GM18870 (cell line): ENCODE data around the gene TCERG1L.

ENCODE experiments used
- ATAC-seq: cut with Tn5 transposase; IDR thresholded peaks from one replicate; pipeline ENCODE4 v1.9.1; 2021; ENCODE audit warnings: moderate library complexity; ENCODE audit not compliant: unreplicated experiment

TCERG1L gene

DNA sequence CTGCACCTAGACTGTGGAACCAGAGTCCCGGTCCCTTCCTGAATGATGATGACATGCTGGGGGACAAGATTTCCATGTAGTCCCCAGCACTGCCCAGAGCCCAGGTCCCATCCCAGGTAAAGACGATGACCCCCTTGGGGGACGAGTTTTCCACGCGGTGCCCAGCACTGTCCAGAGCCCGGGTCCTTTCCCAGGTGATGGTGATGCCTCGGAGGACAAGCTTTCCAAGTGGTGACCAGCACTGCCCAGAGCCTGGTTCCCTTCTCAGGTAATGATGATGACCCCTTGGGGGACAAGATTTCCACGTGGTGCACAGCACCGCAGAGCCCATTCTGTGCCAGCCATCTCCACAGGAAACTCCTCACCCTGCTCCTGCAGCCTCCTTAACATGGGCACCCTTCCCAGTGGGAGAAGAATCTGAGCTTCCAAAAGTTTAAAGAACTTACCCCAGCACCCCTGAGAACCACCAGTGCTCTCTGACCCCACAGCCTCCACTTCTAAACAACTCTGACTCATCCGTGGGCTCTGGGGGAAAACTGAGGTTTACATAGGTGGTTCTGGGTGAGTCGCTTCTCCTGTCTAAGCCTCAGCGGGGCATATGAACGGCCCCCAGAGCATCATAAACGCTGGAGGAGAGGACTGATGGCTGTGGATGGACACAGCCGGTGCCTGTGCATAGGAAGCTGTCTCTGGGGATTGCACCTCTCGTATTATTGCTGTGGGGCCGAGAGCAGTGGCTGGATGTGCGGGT lies 233.2 kb downstream of the TCERG1L start:
- ATAC-seq = no peak

DNA sequence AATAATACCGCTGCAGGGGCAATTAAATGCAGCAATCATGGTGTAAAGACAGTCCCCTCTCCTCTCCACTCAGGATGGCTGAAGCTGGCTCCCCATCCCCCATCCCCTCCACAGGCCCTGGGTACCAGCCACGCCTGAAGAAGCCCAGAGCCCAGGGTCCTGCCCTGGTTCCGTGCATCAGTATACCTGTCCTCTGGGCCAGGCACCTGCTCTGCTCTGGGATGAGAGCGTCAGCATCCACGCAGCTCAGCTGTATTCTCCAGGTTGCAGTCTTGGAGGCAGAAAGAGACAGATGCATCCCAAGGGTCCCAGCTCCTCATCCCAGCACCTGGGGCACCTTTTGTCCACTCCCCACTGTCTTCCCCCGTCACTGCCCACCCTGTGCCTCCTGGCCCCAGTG lies 233.8 kb downstream of the TCERG1L start:
- ATAC-seq = no peak

DNA sequence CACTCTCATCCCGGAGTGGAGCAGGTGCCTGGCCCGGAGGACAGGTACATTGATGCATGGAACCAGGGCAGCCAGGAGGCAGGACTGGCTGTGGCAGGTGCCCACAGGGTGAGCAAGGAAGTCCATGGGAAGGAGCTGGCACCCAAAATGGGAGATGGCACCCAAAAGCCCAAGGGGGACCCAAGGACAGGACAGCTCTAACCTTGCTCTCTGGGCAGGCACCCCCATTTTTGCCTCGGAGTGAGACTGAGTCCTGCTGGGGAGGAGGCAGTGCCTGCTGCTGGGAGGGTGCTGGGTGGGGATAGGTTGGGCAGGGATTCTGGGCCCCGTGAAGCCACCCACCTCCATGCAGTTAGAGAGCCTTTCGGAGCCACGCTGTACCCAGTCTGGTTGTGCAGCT lies 234.5 kb downstream of the TCERG1L start:
- no peak for ATAC-seq

DNA sequence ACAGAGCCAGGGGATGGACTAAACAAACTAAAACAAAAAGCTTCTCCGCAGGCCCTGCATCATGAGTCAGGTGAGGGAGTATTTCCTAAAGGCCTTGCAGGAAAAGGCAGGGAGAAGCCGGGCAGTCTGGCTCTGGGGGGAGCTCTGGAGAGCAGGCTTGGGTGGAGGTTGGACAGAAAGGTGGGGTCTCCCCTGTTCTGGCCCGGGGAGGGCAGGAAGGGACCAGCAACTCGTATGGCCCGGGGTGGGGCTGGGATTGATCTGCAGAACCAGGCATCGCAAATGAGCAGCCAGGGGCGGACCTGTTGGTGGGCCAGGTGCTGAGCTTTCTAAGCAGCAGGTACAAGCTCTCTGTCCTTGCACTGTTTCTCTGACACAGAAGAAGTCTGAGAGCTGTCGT lies 235.2 kb downstream of the TCERG1L start:
- no peak for ATAC-seq

DNA sequence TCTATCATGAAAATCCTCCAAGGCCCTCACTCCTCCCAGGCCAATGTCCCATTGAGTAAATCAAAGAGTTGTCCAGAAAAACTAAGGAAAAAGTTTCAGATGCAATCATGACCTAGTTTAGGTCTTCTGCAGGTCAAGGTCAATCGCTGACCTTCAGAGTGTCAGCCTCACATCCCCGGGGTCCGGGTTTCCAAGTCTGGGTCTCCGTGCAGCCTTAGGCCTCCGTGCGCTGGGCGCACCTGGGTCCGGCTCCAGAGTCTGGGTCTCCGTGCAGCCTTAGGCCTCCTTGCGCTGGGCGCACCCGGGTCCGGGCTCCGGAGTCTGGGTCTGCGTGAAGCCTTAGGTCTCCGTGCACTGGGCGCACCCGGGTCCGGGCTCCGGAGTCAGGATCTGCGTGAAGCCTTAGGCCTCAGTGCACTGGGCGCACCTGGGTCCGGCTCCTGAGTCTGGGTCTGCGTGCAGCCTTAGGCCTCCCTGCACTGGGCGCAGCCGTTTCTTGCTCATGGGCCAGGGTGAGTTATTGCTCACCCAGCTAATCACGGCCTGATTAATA lies 236.2 kb downstream of the TCERG1L start:
- no peak for ATAC-seq

DNA sequence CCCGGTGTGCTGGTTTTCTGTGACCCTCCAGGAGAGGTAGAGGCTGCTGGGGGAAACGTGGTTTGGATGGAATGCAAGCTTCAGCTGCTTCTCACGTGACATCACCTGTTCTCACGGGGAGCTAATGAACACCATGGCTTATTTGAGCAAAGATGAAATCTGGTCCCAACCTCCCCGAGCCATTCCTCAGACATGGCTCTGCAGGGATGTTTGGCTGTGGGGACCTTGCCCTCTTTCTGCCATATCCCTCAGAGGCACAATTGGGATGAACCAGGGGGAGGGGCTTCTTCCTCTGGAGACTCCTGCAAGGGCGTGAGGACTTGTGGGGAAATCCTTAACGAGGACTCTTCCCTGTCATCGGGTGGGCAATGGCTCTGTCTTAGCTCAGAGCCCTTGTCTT lies 236.8 kb downstream of the TCERG1L start:
- no peak for ATAC-seq

DNA sequence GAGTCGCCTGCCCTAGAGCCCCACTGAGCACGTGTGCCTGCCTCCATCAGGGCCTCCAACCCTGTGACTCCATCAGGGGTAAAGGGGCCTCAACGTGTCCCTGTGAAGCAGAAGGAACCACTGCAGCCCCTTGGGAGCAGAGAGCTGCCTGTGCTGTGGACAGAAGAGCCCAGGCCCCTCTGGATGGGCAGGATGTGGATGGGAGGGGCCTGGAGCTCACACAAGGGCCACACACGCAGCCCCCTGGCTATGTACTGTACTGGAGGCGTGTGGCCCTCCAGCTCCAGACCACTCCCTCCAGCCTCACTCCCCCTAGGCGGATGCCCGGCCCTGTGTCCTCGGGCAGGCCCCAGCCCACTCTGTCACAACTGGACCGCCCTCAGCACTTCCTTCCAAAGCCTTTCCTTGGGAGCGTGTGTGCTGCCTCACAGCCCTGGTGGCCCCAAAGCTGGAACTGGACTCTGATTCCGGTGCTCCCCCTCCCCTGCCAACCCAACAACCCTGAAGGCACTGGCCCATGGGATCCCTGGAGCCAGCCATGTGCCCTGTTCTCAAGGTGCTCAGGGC lies 238.0 kb downstream of the TCERG1L start:
- ATAC-seq = no peak

DNA sequence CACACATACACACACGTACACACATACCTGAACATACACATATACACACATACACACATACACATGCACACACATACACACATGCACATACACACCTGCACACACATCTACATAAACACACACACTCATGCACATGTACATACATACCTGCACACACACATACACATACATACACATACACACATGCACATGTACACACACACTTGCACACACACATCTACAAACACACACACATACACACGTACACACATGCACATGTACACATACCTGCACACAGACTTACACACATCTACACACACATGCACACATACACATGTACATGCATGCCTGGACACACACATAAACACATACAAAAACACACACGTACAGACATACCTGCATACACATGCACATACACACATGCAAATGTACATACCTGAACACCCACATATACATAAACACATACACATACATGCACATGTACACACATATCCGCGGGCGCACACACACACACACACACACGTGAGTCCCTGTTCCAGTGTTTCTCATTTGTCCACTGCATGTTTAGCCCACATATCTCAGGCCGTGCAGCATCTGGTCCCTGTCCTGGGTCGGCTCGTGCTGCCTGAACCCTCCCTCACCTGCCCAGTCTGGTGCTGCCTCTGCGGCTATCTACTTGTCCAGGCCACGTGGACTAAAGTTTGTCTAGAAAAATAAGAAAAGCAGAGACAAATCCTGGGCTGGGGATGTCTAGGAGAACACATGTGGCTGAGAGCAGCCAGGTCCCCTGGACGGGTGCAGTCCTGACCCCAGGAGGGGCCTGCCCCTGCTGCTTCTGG lies 238.7 kb downstream of the TCERG1L start:
- ATAC-seq = no peak

DNA sequence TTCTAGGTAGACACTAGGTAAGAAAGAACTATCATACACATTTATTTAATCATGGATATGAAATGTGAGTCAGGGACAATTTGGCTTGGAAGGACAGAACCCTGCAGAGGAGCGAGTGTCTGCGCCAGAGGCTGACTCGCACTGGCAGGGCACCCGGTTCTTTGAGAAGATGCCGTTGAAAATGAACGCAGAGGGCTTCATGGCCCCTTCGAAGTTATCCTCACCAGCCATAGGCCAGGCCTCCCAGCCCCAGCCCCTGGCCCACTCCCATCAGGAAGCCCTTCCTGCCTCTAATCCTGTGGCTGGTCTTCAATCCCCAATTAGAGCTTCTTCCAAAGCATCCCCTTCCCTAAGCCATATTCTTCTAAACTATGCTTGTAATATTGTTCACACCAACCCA lies 239.8 kb downstream of the TCERG1L start:
- ATAC-seq = no peak

DNA sequence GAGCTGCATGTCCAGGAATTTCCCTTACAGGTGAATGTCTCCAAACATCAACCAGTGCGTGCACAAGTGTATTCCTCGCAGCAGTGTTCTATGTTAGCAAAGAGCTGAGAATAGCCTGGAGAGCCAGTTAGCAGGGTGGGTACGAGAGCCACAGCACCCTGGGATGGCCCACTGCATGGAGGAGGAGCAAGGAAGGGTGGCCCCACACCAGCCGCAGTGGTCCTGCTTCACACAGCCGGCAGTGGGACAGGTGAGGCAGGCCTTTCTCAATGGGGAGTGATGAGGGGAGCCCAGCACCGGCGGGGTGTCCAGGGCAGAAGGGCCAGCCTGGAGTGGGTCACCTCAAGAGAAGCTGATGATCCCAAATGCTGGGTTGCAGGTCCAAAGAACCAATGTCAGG lies 240.7 kb downstream of the TCERG1L start:
- ATAC-seq = no peak

DNA sequence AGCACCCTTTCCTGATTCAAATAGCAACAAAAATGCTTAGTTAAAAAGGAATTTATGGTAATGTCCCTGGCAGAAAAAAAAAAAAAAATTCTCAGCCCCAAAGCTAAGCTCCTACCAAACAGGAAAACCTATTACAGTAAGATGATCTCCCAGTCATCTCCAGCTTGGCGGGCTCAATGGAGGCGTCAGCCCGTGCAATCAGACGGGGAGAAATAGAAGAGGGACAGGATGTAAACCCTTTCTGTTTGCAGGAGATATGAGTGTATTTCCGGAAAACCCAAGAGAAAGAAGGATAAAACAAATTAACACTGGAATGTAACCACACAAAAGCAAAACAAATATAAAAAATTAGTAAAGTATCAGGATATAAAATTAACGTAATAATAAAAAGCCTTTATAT lies 242.8 kb downstream of the TCERG1L start:
- ATAC-seq = no peak

DNA sequence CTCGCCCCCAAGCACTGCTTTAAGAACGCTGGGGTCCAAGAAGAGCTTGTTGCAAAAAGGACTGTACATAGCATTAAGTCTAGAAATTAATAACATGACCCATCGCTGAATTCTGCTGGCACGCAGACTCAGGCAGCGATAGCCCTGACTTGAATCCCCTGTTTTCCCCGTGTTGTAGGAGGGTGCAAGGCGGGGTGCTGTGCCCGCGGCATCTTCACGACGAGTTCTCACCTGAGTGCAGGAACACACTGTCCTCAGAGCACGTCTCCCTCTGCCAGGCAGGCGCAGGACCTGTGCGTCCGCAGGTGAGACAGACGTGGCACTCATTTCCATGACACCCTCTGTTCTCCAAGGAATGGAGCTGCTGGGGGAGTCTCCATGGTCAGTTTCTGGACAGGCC lies 243.2 kb downstream of the TCERG1L start:
- ATAC-seq = no peak

DNA sequence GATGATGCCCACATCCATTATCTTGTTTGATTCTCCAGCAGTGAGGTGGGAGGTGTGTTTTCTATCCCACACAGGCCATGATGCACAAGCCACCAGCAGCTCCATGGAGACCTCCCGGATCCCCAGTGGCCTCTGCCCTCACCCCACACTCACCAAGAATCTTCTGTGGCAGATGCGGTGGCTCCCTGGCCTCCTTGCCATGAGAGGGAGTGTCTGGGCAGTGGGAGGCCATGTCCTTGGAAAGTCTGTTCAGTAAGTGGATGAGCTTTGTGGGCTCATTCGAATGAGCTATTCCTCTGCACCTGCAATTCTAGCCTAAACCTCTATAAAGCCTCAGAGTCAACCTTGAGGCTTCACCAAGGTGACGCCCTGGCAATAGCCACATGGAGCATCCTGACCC lies 243.8 kb downstream of the TCERG1L start:
- no peak for ATAC-seq

DNA sequence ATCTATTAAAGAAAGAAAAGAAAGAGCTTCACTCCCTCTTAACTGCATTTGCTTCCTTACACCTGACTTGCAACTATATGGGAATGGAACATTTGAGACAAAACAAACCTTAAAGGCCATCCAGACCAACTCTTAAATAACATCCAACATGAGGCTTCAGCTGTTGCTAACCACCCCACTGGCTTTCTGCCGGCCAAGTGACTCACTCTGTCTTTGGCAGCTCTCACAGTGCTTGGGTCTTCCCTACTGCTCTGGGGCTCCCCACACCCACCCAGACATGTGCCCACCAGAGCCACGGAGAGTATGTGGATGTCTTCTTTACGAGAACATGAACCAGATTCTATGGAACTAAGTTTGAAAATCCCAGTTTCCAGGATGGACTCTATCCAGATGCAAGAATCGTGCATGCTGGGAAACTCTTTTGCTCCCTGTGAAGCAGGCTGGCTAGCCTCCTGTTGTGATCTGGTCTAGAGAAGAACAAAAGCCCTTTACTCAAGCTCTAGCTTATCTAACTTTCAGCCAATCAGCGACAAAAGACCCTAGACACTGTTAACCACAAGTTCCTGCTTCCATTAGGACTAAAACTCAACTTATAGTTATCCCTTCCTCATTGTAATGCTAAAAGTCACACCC lies 245.7 kb downstream of the TCERG1L start:
- ATAC-seq = no peak

DNA sequence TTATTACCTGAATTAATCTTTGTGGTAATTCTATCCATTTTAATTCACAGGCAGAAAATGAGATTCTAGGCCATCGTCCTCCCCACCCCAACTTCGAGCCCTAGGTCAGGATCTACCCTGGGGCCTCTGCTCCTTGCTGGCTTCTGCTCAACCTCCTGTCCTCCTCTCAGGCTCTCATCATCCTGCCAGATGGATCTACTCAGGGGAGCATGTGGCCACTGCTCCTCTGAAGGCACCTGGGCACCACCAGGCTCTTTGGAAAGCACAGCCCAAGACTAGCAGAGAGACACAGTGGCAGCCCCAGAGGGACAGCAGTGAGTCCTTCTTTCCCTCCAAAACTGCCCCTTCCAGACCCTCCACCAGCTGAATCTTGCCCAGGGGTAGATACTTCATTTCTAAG lies 248.2 kb downstream of the TCERG1L start:
- ATAC-seq = no peak

DNA sequence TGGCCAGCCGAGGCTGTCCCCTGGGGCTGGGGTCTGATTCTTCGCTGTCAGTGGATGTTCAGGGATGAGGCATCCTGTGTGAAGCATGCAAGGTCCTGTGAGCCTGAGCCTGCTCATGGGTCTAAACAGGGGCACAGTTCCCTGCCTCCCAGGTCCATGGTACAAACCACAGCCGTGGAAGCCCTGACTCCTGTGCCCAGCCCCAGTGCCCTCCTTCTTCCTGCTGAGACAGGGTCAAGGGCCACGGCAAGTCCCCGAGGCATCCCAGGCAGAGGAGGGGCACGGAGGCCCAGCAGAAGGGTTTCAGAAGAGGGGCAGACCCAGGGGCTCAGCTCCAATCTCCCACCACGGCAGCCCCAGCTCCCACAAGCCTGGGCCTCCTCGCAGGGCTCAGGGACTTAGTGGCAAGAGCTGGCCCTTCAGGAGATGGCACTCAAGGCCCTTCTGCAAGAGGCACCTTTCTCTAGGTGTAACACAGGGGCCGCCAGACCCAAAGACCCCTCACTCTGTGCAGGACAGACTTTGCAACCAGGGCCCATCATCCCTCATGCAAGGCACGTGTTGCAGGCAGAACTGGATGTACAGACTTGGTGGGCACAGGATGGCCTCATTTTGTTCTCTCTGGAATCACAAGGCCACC lies 248.8 kb downstream of the TCERG1L start:
- ATAC-seq = no peak

DNA sequence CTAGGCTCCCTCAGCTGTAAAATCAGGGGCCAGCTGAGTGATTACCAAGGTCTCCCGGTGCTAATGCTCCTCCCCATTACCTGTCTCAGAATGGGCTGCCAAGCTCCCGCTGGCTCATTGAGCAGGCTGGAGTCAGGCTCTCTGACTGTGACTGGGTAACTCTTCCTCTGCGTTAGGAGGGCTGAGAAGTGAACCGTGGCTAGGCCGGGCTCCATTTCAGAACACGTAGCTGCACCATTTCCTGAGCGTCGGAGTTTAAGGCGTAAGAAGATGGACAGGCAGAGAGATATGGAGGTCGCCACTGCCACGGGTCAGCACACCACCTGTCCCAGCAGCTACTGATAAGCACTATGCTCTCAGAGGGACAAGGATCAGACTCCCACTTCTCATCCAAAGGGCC lies 250.3 kb downstream of the TCERG1L start:
- ATAC-seq = no peak

DNA sequence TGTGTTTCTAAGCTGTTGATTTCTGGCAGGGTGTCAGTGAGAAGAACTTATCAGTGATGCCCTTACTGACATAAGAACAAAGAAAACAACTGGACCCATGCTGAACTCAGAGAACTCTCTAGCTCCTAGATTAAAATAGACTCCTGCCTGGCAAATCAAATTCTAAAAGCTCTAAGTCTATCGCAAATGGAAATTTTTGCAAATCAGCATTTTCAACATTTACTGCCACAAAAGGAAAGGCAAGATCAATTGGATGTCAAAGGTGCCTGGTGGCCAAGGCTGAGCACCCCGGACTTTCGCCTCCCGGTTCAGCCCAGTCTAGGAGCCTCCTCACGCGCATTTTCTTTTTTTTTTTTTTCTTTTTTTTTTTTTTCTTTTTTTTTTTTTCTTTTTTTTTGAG lies 251.6 kb downstream of the TCERG1L start:
- no peak for ATAC-seq

DNA sequence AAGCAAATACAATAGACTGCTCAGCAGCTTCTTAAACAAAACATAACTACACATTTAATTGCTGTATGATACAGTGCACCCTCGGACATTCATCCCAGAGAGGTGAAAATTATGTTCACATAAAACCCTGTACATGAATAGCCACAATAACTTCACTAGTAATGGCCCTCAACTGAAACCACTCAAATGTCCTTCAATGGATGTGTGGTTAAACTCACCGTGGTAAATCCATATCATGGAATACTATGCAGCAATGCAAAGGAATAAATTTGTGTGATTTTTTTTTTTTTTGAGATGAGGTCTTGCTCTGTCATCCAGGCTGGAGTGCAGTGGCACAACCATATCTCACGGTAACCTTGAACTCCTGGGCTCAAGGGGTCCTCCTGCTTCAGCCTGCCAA lies 252.7 kb downstream of the TCERG1L start:
- ATAC-seq = no peak

DNA sequence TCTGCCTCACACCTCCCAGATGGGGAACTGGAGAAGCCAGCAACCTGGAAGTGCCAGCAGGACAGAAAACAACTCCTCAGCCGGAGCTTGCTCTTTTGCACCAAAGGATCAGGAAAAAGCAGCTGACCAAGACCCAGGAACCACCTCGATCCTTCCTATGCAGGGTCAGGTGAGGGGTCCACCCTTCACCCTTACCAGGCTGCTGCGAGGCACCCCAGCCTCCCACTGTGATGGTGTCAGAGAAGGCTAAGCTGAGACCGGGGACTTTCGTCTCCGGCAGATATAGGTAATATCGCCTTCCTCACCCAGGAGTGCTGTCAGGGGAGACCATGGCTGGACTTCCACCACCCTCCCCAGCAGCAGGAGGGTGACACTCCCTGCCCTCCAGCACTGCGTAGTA lies 254.7 kb downstream of the TCERG1L start:
- ATAC-seq = no peak

DNA sequence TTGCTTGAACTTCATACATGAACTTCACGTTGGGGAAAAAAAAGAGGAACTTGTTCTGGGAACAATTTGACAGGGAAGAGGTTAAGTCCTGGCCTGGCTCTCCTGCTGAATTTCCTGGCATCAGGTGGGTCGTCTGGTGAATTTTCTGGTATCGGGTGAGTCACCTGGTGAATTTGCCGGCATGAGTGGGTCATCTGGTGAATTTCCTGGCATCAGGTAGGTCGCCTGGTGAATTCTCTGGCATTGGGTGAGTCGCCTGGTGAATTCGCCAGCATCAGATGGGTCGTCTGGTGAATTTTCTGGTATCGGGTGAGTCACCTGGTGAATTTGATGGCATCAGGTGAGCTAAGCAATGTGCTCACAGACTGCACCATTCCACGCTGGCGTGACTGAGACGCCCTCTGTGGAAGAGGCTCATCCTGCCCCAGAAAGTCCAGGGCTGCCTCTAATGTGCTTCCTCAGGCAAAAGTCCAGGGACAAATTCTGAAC lies 255.4 kb downstream of the TCERG1L start:
- ATAC-seq = no peak
